RWPE1 (cell line): Measurements from ENCODE around the gene EMC10.
"Not testable (repeated sequence)": the region's sequence is repeated elsewhere in the genome, so short reads cannot be mapped to it uniquely, and the experiment has no call there.

Experiments used
- CTCF ChIA-PET: fragments of 350-600 bp; sonication (Branson Sonifier 250); formaldehyde crosslinking; extraction: SDS; loops from one replicate; lab custom pipeline; 2021; lab: Yijun Ruan, JAX
- POLR2A ChIA-PET: fragments of 400-600 bp; formaldehyde crosslinking; extraction: SDS; loops from one replicate; lab custom pipeline; 2020; ENCODE audit warnings: antibody characterized with exemption; ENCODE audit not compliant: low non-redundant PET; lab: Yijun Ruan, JAX
- DNase-seq: peaks from one replicate; pipeline ENCODE4 v3.0.0; 2012; ENCODE audit warnings: low spot score
- H3K27ac ChIP-seq: fragments of 450-650 bp; 2 replicates; pipeline ENCODE4 v1.5.1; 2017
- TF ChIP-seq, protein P1 (sequence below): fragments of 450-650 bp; conservative IDR thresholded peaks from 2 replicates; pipeline ENCODE4 v1.5.1; 2017; ENCODE audit warnings: low read depth, mild to moderate bottlenecking

Gene EMC10

DNA sequence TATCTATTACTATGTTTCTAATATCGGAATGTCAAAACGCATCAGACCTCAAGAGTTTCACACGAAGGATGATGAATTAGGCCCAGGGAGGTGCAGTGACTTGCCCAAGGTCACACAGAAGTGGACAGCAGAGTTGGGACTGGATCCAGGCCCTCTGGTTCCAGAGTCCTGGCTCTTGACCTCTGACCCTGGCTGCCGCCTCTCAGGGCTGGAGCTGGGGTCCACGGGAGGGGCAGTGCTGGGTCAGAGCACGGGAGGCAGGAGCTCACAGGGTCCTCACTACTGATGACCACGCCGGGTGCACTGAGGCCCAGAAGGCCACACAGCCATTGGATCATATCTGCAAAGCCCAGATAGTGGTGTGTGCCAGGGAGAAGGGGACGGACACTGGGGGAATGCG lies 46.6 kb downstream of the EMC10 start:
- H3K27ac ChIP-seq: no peak overlapping the region
- POLR2A ChIA-PET: no interaction called here
- CTCF ChIA-PET: no interaction called here
- TF ChIP-seq, protein P1, sequence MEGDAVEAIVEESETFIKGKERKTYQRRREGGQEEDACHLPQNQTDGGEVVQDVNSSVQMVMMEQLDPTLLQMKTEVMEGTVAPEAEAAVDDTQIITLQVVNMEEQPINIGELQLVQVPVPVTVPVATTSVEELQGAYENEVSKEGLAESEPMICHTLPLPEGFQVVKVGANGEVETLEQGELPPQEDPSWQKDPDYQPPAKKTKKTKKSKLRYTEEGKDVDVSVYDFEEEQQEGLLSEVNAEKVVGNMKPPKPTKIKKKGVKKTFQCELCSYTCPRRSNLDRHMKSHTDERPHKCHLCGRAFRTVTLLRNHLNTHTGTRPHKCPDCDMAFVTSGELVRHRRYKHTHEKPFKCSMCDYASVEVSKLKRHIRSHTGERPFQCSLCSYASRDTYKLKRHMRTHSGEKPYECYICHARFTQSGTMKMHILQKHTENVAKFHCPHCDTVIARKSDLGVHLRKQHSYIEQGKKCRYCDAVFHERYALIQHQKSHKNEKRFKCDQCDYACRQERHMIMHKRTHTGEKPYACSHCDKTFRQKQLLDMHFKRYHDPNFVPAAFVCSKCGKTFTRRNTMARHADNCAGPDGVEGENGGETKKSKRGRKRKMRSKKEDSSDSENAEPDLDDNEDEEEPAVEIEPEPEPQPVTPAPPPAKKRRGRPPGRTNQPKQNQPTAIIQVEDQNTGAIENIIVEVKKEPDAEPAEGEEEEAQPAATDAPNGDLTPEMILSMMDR: no peak
- DNase-seq: no peak

DNA sequence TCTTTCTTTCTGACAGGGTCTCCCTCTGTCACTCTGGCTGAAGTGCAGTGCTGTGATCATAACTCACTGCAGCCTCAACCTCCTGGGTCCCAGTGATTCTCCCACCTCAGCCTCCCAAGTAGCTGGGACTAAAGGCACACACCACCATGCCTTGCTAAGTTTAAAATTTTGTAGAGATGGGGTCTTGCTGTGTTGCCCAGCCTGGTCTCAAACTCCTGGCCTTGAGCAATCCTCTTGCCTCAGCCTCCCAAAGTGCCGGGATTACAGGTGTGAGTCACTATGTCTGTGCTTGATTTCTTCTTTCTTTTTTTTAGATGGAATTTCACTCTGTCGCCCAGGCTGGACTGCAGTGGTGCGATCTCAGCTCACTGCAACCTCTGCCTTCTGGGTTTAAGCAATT lies 51.7 kb downstream of the EMC10 start:
- H3K27ac ChIP-seq, CTCF ChIA-PET, POLR2A ChIA-PET, DNase-seq: not testable (repeated sequence)

DNA sequence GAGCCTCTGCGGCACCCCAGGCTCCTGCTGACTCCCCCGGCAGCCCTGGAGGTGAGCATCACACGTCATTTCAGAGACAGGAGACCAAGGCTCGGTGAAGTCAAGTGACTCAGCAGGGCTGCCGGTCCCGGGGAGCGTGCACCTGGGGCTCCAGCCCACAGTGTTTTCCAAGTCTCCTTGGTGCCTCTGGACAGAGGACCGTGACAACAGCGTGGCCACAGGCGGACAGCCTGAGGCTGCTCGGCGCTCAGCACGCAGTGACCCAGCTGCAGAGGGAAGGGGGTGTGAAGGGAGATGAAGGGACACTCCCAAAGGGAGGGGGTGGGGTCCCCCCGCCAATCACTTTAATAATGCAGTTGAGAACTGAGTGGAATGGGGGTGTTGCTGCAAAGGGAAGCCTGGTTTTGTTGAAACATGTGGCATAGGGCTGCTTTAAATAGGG lies 54.9 kb downstream of the EMC10 start:
- CTCF ChIA-PET: interaction anchor here (0.7 kb wide), 1 partner anchor 184 kb away, joined by 3 read pairs; no protein-coding TSS in a partner anchor
- DNase-seq: no peak
- POLR2A ChIA-PET: no interaction called here
- H3K27ac ChIP-seq: no peak overlapping the region
- TF ChIP-seq, protein P1: no peak

DNA sequence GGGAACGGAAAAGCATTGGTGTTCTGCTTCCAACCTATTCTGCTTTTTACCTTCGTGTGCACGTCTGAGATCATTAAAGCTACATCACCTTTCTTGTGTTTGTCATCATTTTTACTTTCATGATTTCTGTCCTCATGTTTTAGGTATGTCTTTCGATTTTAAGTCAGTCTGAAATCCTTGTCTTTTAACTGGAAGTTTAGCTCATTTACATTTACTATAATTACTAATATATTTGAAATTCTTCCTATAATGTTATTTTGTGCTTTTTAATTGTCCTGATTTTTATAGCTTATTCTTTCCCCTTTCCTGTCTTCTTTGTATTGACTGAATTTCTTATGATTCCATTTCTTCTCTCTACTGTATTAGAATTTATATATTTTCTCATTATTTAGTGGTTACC lies 56.6 kb downstream of the EMC10 start:
- TF ChIP-seq, protein P1: no peak
- ChIA-PET CTCF (interaction anchor here (0.5 kb wide), 1 partner anchor 28 kb away, joined by 3 read pairs; no protein-coding TSS in a partner anchor), POLR2A (no interaction called here)

DNA sequence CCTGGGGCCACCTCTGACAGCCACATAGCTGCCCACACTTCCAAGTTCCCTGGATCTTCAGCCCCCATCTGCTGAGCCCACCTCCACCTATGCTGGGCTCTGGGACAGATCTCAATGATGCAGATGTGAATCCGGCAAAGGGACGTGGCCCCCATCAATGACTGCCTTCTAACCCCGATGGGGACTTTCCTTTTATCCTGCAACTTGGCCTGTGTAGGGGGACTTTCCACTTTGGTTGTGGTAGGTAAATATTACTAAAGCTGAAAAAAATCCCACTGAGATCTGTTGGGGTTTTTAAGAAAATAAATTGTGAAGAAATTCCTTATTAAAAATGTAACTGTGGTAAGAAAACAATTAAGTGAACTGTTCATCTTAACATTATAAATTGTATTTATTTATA lies 58.2 kb downstream of the EMC10 start:
- CTCF ChIA-PET: no interaction called here
- POLR2A ChIA-PET: no interaction called here
- TF ChIP-seq, protein P1: no peak
- no peak for DNase-seq
- H3K27ac ChIP-seq: no peak overlapping the region

More for the DNA sequence above, 56.6 kb downstream of the EMC10 start:
- DNase-seq: no peak
- H3K27ac ChIP-seq: no peak overlapping the region

DNA sequence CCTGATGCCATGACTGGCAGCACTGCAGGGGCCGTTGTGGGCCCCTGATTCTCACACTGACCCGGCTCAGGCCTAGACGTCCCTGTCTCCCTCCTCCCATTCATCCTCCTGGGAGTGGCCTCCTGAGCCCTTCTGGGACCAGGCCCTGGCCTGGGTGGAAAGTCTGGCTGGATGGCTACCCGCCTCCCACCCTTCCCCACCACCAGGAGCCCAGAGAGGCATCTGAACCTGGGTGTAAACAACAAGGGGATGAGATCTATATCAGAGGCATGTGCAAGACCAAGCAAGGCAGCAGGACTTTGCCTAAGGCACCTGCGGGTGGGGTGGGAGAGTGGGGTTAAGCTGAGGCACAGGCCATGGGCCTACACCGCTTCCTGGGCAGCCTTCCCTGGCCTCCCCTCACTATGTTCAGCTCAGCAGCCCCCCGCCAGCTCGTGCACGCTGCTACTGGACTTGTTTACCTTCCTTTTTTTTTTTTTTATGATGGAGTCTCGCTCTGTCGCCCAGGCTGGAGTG lies 59.4 kb downstream of the EMC10 start:
- ChIA-PET POLR2A (no interaction called here), CTCF (interaction anchor here (0.7 to 2.6 kb wide), 2 partner anchors 21 to 247 kb away, joined by 4 to 23 read pairs; no protein-coding TSS in a partner anchor)
- TF ChIP-seq, protein P1: no peak
- H3K27ac ChIP-seq: no peak overlapping the region
- DNase-seq: no peak

DNA sequence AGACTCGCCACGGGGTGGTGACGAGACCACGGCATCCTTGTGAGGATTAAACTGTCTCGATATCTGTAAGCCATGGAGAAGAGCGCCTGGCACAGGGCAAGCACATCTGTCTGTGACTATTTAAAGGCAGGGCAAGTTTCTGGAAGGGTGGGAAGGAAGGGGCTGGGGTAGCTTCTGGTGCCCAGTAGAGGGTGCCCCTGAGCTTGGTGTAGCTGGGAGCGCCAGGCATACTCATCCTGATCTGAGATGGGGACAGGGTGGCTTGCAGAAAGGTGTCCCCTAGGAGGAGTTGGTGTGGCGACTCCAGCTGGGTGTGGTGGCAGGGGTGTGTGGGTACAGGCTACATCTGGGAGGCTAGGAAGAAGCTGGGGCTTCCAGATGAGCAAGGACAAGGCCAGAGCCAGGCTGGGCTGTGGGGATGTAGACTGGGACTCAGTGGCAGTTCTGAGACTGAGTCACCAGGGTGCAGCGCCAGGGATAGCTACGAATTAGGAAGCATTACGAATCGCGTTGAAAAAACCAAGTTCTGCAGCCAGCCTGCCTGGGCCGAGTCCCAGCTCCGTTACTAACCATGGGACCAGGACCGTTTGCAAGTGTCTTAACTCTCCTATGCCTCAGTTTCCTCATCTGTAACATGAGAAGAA lies 60.5 kb downstream of the EMC10 start:
- CTCF ChIA-PET: interaction anchor here (0.6 to 2.6 kb wide), 5 partner anchors 20 to 188 kb away, joined by 3 to 23 read pairs (median 5); no protein-coding TSS in a partner anchor

More for the DNA sequence above, 60.5 kb downstream of the EMC10 start:
- POLR2A ChIA-PET: no interaction called here
- DNase-seq: no peak
- no peak overlapping the region for H3K27ac ChIP-seq
- TF ChIP-seq, protein P1: no peak
